OCI-LY1 (cell line): Measurements from ENCODE around the gene SYT6.

Source experiments
- H2AFZ ChIP-seq: fragments of 200-600 bp; sonication (generic), shearing (Covaris generic); 2 replicates; pipeline ENCODE4 v1.6.0; 2014; ENCODE audit warnings: antibody characterized with exemption, mild to moderate bottlenecking, low read length
- H3F3A ChIP-seq: fragments of 200-600 bp; sonication (generic), shearing (Covaris generic); 2 replicates; pipeline ENCODE4 v1.6.0; 2014; ENCODE audit warnings: mild to moderate bottlenecking, antibody characterized with exemption, low read length, moderate library complexity; ENCODE audit not compliant: insufficient read depth
- H3K27ac ChIP-seq: fragments of 200-600 bp; sonication (generic); 2 replicates; pipeline ENCODE4 v1.5.1; 2014; ENCODE audit warnings: low read length, mixed run types, mild to moderate bottlenecking, low read depth; ENCODE audit not compliant: poor library complexity, severe bottlenecking
- H3K27me3 ChIP-seq: fragments of 200-600 bp; sonication (generic); 2 replicates; pipeline ENCODE4 v1.6.0; 2014; ENCODE audit warnings: antibody characterized with exemption, mild to moderate bottlenecking, low read length, moderate library complexity; ENCODE audit not compliant: insufficient read depth
- H3K36me3 ChIP-seq: fragments of 200-600 bp; sonication (generic); 2 replicates; pipeline ENCODE4 v1.6.1; 2014; ENCODE audit warnings: mild to moderate bottlenecking, antibody characterized with exemption, low read length, moderate library complexity, mixed read lengths; ENCODE audit not compliant: insufficient read depth
- H3K4me1 ChIP-seq: fragments of 200-600 bp; sonication (generic); 2 replicates; pipeline ENCODE4 v1.5.1; 2014; ENCODE audit warnings: mild to moderate bottlenecking, low read length, moderate library complexity; ENCODE audit not compliant: insufficient read depth, severe bottlenecking
- H3K4me2 ChIP-seq: fragments of 200-600 bp; sonication (generic), shearing (Covaris generic); 2 replicates; pipeline ENCODE4 v1.6.1; 2014; ENCODE audit warnings: low read length
- H3K4me3 ChIP-seq: fragments of 200-600 bp; sonication (generic); 2 replicates; pipeline ENCODE4 v1.5.1; 2014; ENCODE audit warnings: low read length, low read depth, mild to moderate bottlenecking, mixed read lengths; ENCODE audit not compliant: poor library complexity, severe bottlenecking
- H3K79me2 ChIP-seq: fragments of 200-600 bp; shearing (Covaris generic); 2 replicates; pipeline ENCODE4 v1.6.1; 2016; ENCODE audit warnings: mixed run types, low read length, mixed read lengths; ENCODE audit not compliant: insufficient read depth
- H3K9ac ChIP-seq: fragments of 200-600 bp; sonication (generic), shearing (Covaris generic); 2 replicates; pipeline ENCODE4 v1.6.1; 2014; ENCODE audit warnings: mild to moderate bottlenecking, low read length, mixed read lengths
- H3K9me2 ChIP-seq: fragments of 200-600 bp; sonication (generic), shearing (Covaris generic); 2 replicates; pipeline ENCODE4 v1.6.1; 2014; ENCODE audit warnings: low read depth, mild to moderate bottlenecking, low read length, mixed read lengths
- H3K9me3 ChIP-seq: fragments of 200-600 bp; shearing (Covaris generic); 2 replicates; pipeline ENCODE4 v1.6.1; 2014; ENCODE audit warnings: low read length, mixed read lengths
- H4K20me1 ChIP-seq: fragments of 200-600 bp; sonication (generic), shearing (Covaris generic); 2 replicates; pipeline ENCODE4 v1.6.0; 2016; ENCODE audit warnings: mild to moderate bottlenecking, low read length; ENCODE audit not compliant: insufficient read depth
- EZH2 ChIP-seq: fragments of 200-600 bp; sonication (generic), shearing (Covaris generic); IDR thresholded peaks from 2 replicates; pipeline ENCODE4 v1.8.0; 2017; ENCODE audit warnings: borderline replicate concordance, mixed run types, mild to moderate bottlenecking, antibody characterized with exemption, low read length, moderate library complexity, mixed read lengths
- TF ChIP-seq, protein P1 (sequence below): fragments of 200-600 bp; sonication (generic), shearing (Covaris generic); IDR thresholded peaks from 2 replicates; pipeline ENCODE4 v1.5.1; 2017; ENCODE audit warnings: mild to moderate bottlenecking, antibody characterized with exemption, low read length, moderate library complexity, mixed read lengths

The SYT6 gene

DNA sequence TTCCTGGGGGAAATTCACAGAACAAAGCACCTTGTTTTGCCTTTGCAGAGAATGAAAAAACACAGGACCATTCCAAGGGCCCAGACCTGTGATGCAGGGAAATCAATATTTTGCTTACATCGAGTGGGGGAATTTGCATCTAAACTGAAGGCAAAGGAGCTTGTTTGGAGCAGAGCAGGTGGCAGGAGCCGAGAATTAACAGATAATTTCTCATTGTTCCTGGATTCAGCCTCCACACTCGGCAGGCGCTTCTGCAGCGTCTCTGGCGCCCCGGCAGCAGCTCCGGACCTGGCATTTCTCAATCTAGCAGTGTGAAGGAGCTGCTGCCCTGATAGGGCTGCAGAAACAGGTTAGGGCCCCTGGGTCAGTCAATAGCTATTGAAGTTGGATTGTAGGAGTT, 2.0 kb upstream of the SYT6 start:
- Histone ChIP-seq H3K27ac (no peak overlapping the region), H3K4me3 (no peak overlapping the region), H2AFZ (no peak overlapping the region), H3K9me3 (no peaks in the 10 kb centered on the region), H3K79me2 (no peaks in the 10 kb centered on the region), H3K36me3 (no peaks in the 10 kb centered on the region), H3F3A (no peaks in the 10 kb centered on the region), H3K9ac (no peak overlapping the region), H3K4me1 (no peaks in the 10 kb centered on the region), H3K27me3 (peaks cover 3% of the 10 kb centered on the region; the same call in 1 of the 2 replicates), H3K4me2 (no peak overlapping the region), H3K9me2 (no peaks in the 10 kb centered on the region), H4K20me1 (no peaks in the 10 kb centered on the region)
- TF ChIP-seq, protein P1, sequence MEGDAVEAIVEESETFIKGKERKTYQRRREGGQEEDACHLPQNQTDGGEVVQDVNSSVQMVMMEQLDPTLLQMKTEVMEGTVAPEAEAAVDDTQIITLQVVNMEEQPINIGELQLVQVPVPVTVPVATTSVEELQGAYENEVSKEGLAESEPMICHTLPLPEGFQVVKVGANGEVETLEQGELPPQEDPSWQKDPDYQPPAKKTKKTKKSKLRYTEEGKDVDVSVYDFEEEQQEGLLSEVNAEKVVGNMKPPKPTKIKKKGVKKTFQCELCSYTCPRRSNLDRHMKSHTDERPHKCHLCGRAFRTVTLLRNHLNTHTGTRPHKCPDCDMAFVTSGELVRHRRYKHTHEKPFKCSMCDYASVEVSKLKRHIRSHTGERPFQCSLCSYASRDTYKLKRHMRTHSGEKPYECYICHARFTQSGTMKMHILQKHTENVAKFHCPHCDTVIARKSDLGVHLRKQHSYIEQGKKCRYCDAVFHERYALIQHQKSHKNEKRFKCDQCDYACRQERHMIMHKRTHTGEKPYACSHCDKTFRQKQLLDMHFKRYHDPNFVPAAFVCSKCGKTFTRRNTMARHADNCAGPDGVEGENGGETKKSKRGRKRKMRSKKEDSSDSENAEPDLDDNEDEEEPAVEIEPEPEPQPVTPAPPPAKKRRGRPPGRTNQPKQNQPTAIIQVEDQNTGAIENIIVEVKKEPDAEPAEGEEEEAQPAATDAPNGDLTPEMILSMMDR = no peak
- TF ChIP-seq EZH2 = no peak

DNA sequence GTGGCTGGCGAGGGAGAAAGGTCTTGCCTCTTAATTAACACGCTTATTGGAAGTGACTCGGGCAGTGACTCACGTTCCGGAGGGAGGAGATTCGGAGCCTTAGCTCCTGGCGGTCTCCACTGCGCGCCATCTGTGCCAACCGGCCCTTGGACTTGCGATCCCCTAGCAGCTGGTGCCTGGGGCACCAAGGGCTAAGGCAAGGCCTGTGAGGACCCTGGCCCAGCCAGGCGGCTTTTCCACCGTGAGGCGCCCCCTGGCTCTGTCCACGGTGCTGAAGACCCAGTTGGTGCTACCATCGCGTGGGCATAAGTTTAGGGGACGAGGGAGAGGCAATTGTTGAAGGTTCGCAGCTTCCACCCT, 1.3 kb upstream of the SYT6 start:
- no peaks in the 10 kb centered on the region for H3K4me1 ChIP-seq
- H3K4me3 ChIP-seq = no peak overlapping the region
- H3K36me3 ChIP-seq = no peaks in the 10 kb centered on the region
- no peaks in the 10 kb centered on the region for H3F3A ChIP-seq
- no peak overlapping the region for H3K27ac ChIP-seq
- no peaks in the 10 kb centered on the region for H3K79me2 ChIP-seq
- H3K4me2 ChIP-seq = no peak overlapping the region
- H2AFZ ChIP-seq = no peak overlapping the region
- peaks cover 3% of the 10 kb centered on the region; the same call in 1 of the 2 replicates for H3K27me3 ChIP-seq
- H4K20me1 ChIP-seq = no peaks in the 10 kb centered on the region
- H3K9me3 ChIP-seq = no peaks in the 10 kb centered on the region
- H3K9me2 ChIP-seq = no peaks in the 10 kb centered on the region
- no peak overlapping the region for H3K9ac ChIP-seq
- no peak for TF ChIP-seq EZH2
- TF ChIP-seq, protein P1 = no peak

DNA sequence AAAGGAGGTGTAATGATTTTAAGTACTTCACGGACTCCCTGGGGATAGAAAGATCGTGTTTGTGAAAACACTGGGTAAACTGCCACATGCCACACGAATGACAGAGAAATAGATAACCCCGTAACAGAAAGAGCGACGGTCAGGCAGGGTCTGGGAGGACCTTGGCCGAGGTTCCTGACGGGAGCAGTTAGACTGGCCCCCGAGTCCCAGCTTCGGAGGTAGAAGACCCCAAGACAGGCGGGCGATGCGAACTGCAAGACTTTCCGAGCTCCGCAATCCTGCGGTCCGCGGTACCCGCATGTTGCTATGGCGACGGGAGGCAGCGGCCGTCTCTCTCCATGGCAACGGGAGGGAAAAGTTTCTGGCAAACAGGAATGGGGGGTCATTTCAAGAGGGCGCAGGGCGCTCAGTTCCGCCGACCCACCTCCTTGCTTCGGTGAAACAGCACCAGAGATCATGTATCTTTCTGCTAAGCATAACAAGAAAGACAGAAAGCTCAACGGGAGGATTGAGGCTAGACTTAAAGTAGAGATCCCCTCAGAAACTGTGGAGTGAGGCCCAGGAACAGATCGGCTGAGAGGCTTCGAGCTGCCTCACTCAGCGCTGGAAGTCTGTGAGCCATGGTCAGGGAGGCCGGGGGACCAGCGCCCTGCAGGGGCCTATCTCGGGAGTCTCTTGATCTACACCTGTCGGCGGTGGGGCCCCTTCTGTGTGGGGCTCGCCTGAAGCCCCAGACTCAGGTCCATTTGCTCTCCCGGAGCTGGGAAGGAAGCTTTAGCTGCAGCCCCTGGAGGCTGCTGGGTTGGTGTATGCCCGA, 685 bp upstream of the SYT6 start:
- no peaks in the 10 kb centered on the region for H3K9me3 ChIP-seq
- no peak overlapping the region for H2AFZ ChIP-seq
- H3K36me3 ChIP-seq = no peaks in the 10 kb centered on the region
- TF ChIP-seq, protein P1 = no peak
- TF ChIP-seq EZH2 = no peak
- H3K9ac ChIP-seq = no peak overlapping the region
- no peaks in the 10 kb centered on the region for H3K4me1 ChIP-seq
- no peaks in the 10 kb centered on the region for H3K79me2 ChIP-seq
- H3K27me3 ChIP-seq = peaks cover 3% of the 10 kb centered on the region; the same call in 1 of the 2 replicates
- no peak overlapping the region for H3K4me3 ChIP-seq
- no peak overlapping the region for H3K4me2 ChIP-seq
- no peaks in the 10 kb centered on the region for H3K9me2 ChIP-seq
- no peak overlapping the region for H3K27ac ChIP-seq
- H4K20me1 ChIP-seq = no peaks in the 10 kb centered on the region
- H3F3A ChIP-seq = no peaks in the 10 kb centered on the region
